Measurements from ENCODE around the gene MACROD2.

MACROD2 gene

GRCh38 chr20:14126856-14127255, 131.5 kb downstream of the MACROD2 start:
- Histone ChIP-seq H3K4me1 (ENCODE audit: insufficient read depth, insufficient read length) (no peaks in the 10 kb centered on the region), H3K27me3 (ENCODE audit: insufficient read depth, insufficient read length) (no peaks in the 10 kb centered on the region), H3K9ac (ENCODE audit: insufficient read length, low read depth) (no peak overlapping the region), H3K4me3 (ENCODE audit: insufficient read length, low read depth) (no peak overlapping the region), H3K9me3 (ENCODE audit: insufficient read depth, low read length) (no peaks in the 10 kb centered on the region), H3K36me3 (ENCODE audit: insufficient read depth, insufficient read length, low read length) (no peaks in the 10 kb centered on the region)
- TF ChIP-seq YY1 (IDR thresholded peaks at IDR 0.05; ENCODE audit: insufficient read depth, insufficient read length), result no peak
- TF ChIP-seq ZNF274 (IDR thresholded peaks at IDR 0.05; ENCODE audit: low read depth, low read length), result no peak
- TF ChIP-seq SUZ12 (IDR thresholded peaks at IDR 0.05; ENCODE audit: extremely low read depth, insufficient read depth, insufficient read length), result no peak
- no peak for DNase-seq (ENCODE audit: low read depth, low spot score)

DNA sequence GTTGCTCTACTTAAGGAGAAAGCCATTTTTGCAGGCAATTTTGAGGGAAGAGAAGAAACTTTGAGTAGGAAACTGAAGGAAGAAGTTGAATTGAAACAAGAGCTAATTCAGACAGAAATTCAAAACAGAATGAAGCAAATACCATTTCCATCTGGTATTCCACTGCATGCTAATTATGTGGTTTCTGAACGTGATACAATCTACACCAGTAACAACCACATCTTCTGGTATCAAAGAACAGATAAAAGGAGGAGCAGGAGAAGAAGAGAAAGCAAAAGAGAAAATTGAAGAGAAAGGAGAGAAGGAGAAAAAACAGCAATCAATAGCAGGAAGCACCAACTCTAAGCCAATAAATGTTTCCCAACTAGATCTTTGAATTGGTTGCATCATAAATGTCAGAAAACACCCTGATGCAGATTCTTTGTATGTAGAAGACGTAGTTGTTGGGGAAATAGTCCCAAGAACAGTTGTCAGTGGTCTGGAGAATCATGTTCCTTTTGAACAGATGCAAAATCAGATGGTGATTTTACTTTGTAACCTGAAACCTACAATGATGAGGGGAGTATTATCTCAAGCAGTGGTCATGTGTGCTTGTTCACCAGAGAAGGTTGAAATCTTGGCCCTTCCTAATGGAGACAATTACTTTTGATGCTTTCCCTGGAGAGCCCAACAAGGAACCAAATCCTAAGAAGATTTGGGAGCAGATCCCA, 132.4 kb downstream of the MACROD2 start:
- no peak for DNase-seq (ENCODE audit: low read depth, low spot score)
- Histone ChIP-seq H3K4me1 (ENCODE audit: insufficient read depth, insufficient read length) (no peaks in the 10 kb centered on the region), H3K36me3 (ENCODE audit: insufficient read depth, insufficient read length, low read length) (no peaks in the 10 kb centered on the region), H3K27me3 (ENCODE audit: insufficient read depth, insufficient read length) (no peaks in the 10 kb centered on the region), H3K9me3 (ENCODE audit: insufficient read depth, low read length) (no peaks in the 10 kb centered on the region), H3K9ac (ENCODE audit: insufficient read length, low read depth) (no peak overlapping the region), H3K4me3 (ENCODE audit: insufficient read length, low read depth) (no peak overlapping the region)
- TF ChIP-seq ZNF274 (IDR thresholded peaks at IDR 0.05; ENCODE audit: low read depth, low read length) (no peak), YY1 (IDR thresholded peaks at IDR 0.05; ENCODE audit: insufficient read depth, insufficient read length) (no peak), SUZ12 (IDR thresholded peaks at IDR 0.05; ENCODE audit: extremely low read depth, insufficient read depth, insufficient read length) (no peak)

DNA sequence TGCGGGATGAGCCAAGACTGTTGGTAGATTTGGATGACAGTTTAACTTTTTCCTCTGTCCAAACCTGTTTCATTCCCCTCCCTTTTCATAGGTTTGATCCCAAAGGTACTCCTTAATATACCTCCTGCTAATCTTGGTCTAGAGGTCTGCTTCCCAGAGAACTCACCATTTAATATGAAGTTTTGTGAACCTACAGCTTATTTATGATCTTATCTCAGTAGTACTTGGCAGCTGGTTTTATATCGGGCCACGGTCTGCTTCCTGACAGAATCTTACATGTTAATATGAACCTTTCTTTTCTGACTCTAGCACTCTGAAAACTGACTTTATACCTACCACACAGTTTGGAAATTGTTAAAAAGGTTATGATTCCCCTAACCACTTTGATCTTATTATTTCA, 138.7 kb downstream of the MACROD2 start:
- Histone ChIP-seq H3K9ac (ENCODE audit: insufficient read length, low read depth) (no peak overlapping the region), H3K9me3 (ENCODE audit: insufficient read depth, low read length) (no peaks in the 10 kb centered on the region), H3K4me3 (ENCODE audit: insufficient read length, low read depth) (no peak overlapping the region), H3K36me3 (ENCODE audit: insufficient read depth, insufficient read length, low read length) (no peaks in the 10 kb centered on the region), H3K27me3 (ENCODE audit: insufficient read depth, insufficient read length) (no peaks in the 10 kb centered on the region), H3K4me1 (ENCODE audit: insufficient read depth, insufficient read length) (no peaks in the 10 kb centered on the region)
- no peak for DNase-seq (ENCODE audit: low read depth, low spot score)
- TF ChIP-seq YY1 (IDR thresholded peaks at IDR 0.05; ENCODE audit: insufficient read depth, insufficient read length), result no peak
- TF ChIP-seq ZNF274 (IDR thresholded peaks at IDR 0.05; ENCODE audit: low read depth, low read length), result no peak
- TF ChIP-seq SUZ12 (IDR thresholded peaks at IDR 0.05; ENCODE audit: extremely low read depth, insufficient read depth, insufficient read length), result no peak

DNA sequence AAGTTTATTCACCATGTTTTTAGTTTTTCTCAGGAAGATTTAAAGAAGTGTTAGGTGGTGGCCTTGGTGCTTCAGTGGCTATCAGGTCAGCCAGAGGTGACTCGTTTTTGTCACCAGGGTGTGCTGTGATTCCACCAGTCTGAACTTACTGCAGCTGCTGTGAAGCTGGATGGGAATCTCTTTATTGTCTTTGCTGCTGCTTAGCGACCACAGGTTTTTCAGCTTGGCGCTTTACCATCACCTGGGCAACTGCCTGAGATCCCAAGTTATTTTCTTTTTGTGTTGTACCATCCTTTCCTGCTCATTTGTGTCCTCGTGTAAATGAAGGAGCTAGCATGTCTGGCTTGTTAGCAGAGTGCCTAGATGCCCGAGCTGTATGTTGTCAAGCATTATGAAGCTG, 146.9 kb downstream of the MACROD2 start:
- no peak for TF ChIP-seq SUZ12 (IDR thresholded peaks at IDR 0.05; ENCODE audit: extremely low read depth, insufficient read depth, insufficient read length)
- no peak for TF ChIP-seq ZNF274 (IDR thresholded peaks at IDR 0.05; ENCODE audit: low read depth, low read length)
- TF ChIP-seq YY1 (IDR thresholded peaks at IDR 0.05; ENCODE audit: insufficient read depth, insufficient read length), result no peak
- Histone ChIP-seq H3K36me3 (ENCODE audit: insufficient read depth, insufficient read length, low read length) (no peaks in the 10 kb centered on the region), H3K9ac (ENCODE audit: insufficient read length, low read depth) (no peak overlapping the region), H3K4me1 (ENCODE audit: insufficient read depth, insufficient read length) (no peaks in the 10 kb centered on the region), H3K9me3 (ENCODE audit: insufficient read depth, low read length) (no peaks in the 10 kb centered on the region), H3K27me3 (ENCODE audit: insufficient read depth, insufficient read length) (no peaks in the 10 kb centered on the region), H3K4me3 (ENCODE audit: insufficient read length, low read depth) (no peak overlapping the region)
- DNase-seq (ENCODE audit: low read depth, low spot score), result peak; percentile 56

GRCh38 chr20:14142964-14143627, 147.8 kb downstream of the MACROD2 start:
- no peak for DNase-seq (ENCODE audit: low read depth, low spot score)
- Histone ChIP-seq H3K36me3 (ENCODE audit: insufficient read depth, insufficient read length, low read length) (no peaks in the 10 kb centered on the region), H3K4me3 (ENCODE audit: insufficient read length, low read depth) (no peak overlapping the region), H3K27me3 (ENCODE audit: insufficient read depth, insufficient read length) (no peaks in the 10 kb centered on the region), H3K9me3 (ENCODE audit: insufficient read depth, low read length) (no peaks in the 10 kb centered on the region), H3K4me1 (ENCODE audit: insufficient read depth, insufficient read length) (no peaks in the 10 kb centered on the region), H3K9ac (ENCODE audit: insufficient read length, low read depth) (no peak overlapping the region)
- TF ChIP-seq YY1 (IDR thresholded peaks at IDR 0.05; ENCODE audit: insufficient read depth, insufficient read length) (no peak), SUZ12 (IDR thresholded peaks at IDR 0.05; ENCODE audit: extremely low read depth, insufficient read depth, insufficient read length) (no peak), ZNF274 (IDR thresholded peaks at IDR 0.05; ENCODE audit: low read depth, low read length) (no peak)

GRCh38 chr20:14148042-14148441, 152.7 kb downstream of the MACROD2 start:
- no peak for TF ChIP-seq SUZ12 (IDR thresholded peaks at IDR 0.05; ENCODE audit: extremely low read depth, insufficient read depth, insufficient read length)
- TF ChIP-seq YY1 (IDR thresholded peaks at IDR 0.05; ENCODE audit: insufficient read depth, insufficient read length), result no peak
- no peak for TF ChIP-seq ZNF274 (IDR thresholded peaks at IDR 0.05; ENCODE audit: low read depth, low read length)
- no peaks in the 10 kb centered on the region for H3K4me1 ChIP-seq (ENCODE audit: insufficient read depth, insufficient read length)
- no peak overlapping the region for H3K9ac ChIP-seq (ENCODE audit: insufficient read length, low read depth)
- DNase-seq (ENCODE audit: low read depth, low spot score), result no peak
- H3K36me3 ChIP-seq (ENCODE audit: insufficient read depth, insufficient read length, low read length), result no peaks in the 10 kb centered on the region
- no peaks in the 10 kb centered on the region for H3K27me3 ChIP-seq (ENCODE audit: insufficient read depth, insufficient read length)
- no peak overlapping the region for H3K4me3 ChIP-seq (ENCODE audit: insufficient read length, low read depth)
- H3K9me3 ChIP-seq (ENCODE audit: insufficient read depth, low read length), result no peaks in the 10 kb centered on the region

GRCh38 chr20:14155361-14155760, 160.0 kb downstream of the MACROD2 start:
- Histone ChIP-seq H3K9ac (ENCODE audit: insufficient read length, low read depth) (no peak overlapping the region), H3K27me3 (ENCODE audit: insufficient read depth, insufficient read length) (no peaks in the 10 kb centered on the region), H3K36me3 (ENCODE audit: insufficient read depth, insufficient read length, low read length) (no peaks in the 10 kb centered on the region), H3K4me3 (ENCODE audit: insufficient read length, low read depth) (no peak overlapping the region), H3K4me1 (ENCODE audit: insufficient read depth, insufficient read length) (no peaks in the 10 kb centered on the region), H3K9me3 (ENCODE audit: insufficient read depth, low read length) (no peaks in the 10 kb centered on the region)
- TF ChIP-seq SUZ12 (IDR thresholded peaks at IDR 0.05; ENCODE audit: extremely low read depth, insufficient read depth, insufficient read length), result no peak
- no peak for TF ChIP-seq YY1 (IDR thresholded peaks at IDR 0.05; ENCODE audit: insufficient read depth, insufficient read length)
- DNase-seq (ENCODE audit: low read depth, low spot score), result no peak
